Activated T-helper 17 cell treated with anti-CD3 and anti-CD28 coated beads, Interleukin-2, amount 50 U/mL, for 72 hours (primary cell): ENCODE data around the gene FTO. TPM values are rescaled to one million over a fixed set of nuclear protein-coding genes. Genes with fewer than 3 reads are reported as not detected.

ENCODE experiments used
- ATAC-seq: fragments of 150-1000 bp; cut with Tn5 transposase; replicated peaks from 2 replicates; pipeline ENCODE4 v1.10.0; 2021; ENCODE audit warnings: mild to moderate bottlenecking, moderate library complexity
- H3K27ac Mint-ChIP-seq: one replicate; pipeline ENCODE4 v1.8.0; 2022; ENCODE audit warnings: mixed read lengths
- H3K27me3 Mint-ChIP-seq: one replicate; pipeline ENCODE4 v1.8.0; 2022; ENCODE audit warnings: mixed read lengths
- H3K36me3 Mint-ChIP-seq: one replicate; pipeline ENCODE4 v1.8.0; 2022; ENCODE audit warnings: low read depth, mild to moderate bottlenecking, mixed read lengths
- H3K4me1 Mint-ChIP-seq: one replicate; pipeline ENCODE4 v1.8.0; 2022; ENCODE audit warnings: mixed read lengths
- H3K4me3 Mint-ChIP-seq: one replicate; pipeline ENCODE4 v1.8.0; 2022; ENCODE audit warnings: mild to moderate bottlenecking, mixed read lengths
- H3K9me3 Mint-ChIP-seq: one replicate; pipeline ENCODE4 v1.8.0; 2022; ENCODE audit warnings: mixed read lengths
- total RNA-seq, 2 donors: library from RNA; stranded (reverse); gene quantifications; one replicate each; pipeline ENCODE4 v1.2.3, GENCODE V29; 2022

The FTO gene
- total RNA-seq, 2 donors from 2014 or later: 50.0 to 54.1 TPM

- no peak for ATAC-seq
- no peaks in the 10 kb centered on the region for H3K9me3 Mint-ChIP-seq
- no peaks in the 10 kb centered on the region for H3K27me3 Mint-ChIP-seq
- H3K4me1 Mint-ChIP-seq: no peaks in the 10 kb centered on the region
- no peak overlapping the region for H3K27ac Mint-ChIP-seq
- no peak overlapping the region for H3K4me3 Mint-ChIP-seq
- H3K36me3 Mint-ChIP-seq: no peaks in the 10 kb centered on the region
Measured at GRCh38 chr16:53924331-53925106, 220.6 kb downstream of the FTO start.

DNA sequence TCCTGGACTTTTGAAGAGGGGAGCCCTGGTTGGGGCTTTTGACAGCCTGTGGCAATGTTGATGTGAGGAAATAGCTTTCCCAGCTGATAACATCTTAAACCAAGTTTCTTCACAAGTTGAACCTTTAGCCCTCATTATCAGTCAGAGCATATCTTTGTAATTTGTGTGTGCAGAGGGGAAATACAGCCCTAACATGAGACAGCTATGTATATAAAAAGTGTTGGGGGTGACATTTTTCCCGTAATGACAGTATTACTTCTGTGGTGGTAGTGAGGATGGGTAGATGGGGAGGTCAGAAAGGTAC is 221.1 kb downstream of the FTO start:
- no peaks in the 10 kb centered on the region for H3K27me3 Mint-ChIP-seq
- no peaks in the 10 kb centered on the region for H3K36me3 Mint-ChIP-seq
- no peaks in the 10 kb centered on the region for H3K9me3 Mint-ChIP-seq
- H3K27ac Mint-ChIP-seq: no peak overlapping the region
- no peak for ATAC-seq
- H3K4me3 Mint-ChIP-seq: no peak overlapping the region
- no peaks in the 10 kb centered on the region for H3K4me1 Mint-ChIP-seq

- H3K9me3 Mint-ChIP-seq: no peaks in the 10 kb centered on the region
- no peak overlapping the region for H3K4me3 Mint-ChIP-seq
- ATAC-seq: no peak
- H3K27me3 Mint-ChIP-seq: no peaks in the 10 kb centered on the region
- no peak overlapping the region for H3K27ac Mint-ChIP-seq
- no peaks in the 10 kb centered on the region for H3K36me3 Mint-ChIP-seq
- H3K4me1 Mint-ChIP-seq: no peaks in the 10 kb centered on the region
Measured at GRCh38 chr16:53925526-53925925, 221.6 kb downstream of the FTO start.

DNA sequence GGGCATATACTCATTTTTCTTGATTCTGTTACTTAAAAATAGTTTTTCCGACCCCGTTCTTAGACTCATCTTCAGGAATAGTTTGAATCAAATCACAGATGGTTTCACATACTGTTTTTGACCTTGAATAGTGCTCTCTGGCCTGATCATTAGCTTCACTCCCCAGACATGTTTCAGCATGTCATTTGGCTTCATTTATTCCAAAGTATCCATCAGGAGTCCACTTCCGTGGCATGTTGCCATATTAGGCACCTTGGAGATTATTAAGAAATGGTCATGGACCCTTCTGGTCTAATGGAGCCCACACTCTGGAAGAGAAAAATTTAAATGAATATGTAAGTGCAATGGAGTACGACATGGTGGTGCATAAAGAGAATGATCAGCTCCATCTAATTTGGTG is 222.3 kb downstream of the FTO start:
- no peaks in the 10 kb centered on the region for H3K36me3 Mint-ChIP-seq
- no peak for ATAC-seq
- no peak overlapping the region for H3K4me3 Mint-ChIP-seq
- no peaks in the 10 kb centered on the region for H3K27me3 Mint-ChIP-seq
- H3K4me1 Mint-ChIP-seq: no peaks in the 10 kb centered on the region
- no peaks in the 10 kb centered on the region for H3K9me3 Mint-ChIP-seq
- no peak overlapping the region for H3K27ac Mint-ChIP-seq

DNA sequence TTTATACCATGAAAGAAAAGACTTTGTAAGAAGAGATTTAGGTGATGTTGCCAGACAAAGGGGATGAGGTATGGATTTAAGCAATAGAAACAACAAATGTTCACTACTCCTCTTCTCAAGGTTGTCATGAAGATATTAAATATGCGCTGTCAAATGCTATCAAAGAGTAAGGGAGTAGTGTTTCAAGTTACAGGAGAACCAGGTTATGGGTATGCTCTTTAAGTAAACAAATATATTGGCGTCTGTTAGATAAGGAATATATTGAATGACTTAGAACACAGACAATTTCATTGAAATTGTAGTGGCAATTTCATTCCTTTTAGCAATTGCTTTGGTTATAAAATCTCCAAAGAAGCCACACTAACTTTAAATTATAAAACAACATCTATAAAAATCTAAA is 229.0 kb downstream of the FTO start:
- Mint-ChIP-seq H3K27ac (no peak overlapping the region), H3K36me3 (peaks cover 42% of the 10 kb centered on the region), H3K27me3 (no peaks in the 10 kb centered on the region), H3K4me3 (no peak overlapping the region), H3K9me3 (no peaks in the 10 kb centered on the region), H3K4me1 (no peaks in the 10 kb centered on the region)
- ATAC-seq: no peak

DNA sequence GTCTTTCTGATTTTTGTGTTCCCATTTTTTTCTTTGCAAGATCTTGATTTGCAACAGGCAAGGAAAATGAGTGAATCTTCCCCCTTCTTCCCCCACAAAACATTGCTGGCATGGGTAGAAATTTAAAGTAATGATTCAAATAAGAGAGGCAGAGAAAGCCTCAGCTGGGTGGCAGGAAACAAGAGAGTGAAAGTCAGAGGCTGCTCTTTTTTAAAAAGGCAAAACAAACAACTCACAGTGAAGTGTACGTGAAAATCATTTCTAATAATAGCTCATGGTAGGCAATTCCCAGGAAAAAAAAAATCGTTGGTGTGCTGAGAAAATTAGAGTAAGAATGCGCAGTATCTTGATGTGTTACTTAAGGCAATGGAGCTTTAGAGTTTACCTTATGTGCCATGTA is 229.5 kb downstream of the FTO start:
- no peak overlapping the region for H3K27ac Mint-ChIP-seq
- H3K4me1 Mint-ChIP-seq: no peaks in the 10 kb centered on the region
- H3K27me3 Mint-ChIP-seq: no peaks in the 10 kb centered on the region
- no peak overlapping the region for H3K4me3 Mint-ChIP-seq
- peaks cover 45% of the 10 kb centered on the region for H3K36me3 Mint-ChIP-seq
- ATAC-seq: no peak
- H3K9me3 Mint-ChIP-seq: no peaks in the 10 kb centered on the region

DNA sequence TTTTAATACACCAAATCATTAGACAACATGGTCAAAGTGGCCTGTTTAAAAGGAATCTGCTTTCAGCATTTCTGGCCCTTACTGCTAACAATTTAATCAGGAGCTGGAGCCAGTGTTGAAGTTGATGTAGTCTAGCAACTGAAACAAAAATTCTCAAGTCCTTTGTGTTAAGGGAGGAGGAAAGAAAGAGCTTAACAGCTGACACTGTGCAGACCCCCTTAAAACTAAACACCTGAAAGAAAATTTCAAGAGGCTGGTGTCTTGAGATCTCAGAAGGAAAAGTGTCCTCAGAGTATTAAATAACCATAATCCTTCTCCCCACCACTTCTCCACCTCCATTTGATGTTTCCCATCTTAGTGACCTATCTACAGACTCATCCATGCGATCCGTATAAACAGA is 232.1 kb downstream of the FTO start:
- H3K27me3 Mint-ChIP-seq: no peaks in the 10 kb centered on the region
- H3K27ac Mint-ChIP-seq: no peak overlapping the region
- H3K4me3 Mint-ChIP-seq: no peak overlapping the region
- H3K36me3 Mint-ChIP-seq: peaks cover 55% of the 10 kb centered on the region
- ATAC-seq: no peak
- H3K9me3 Mint-ChIP-seq: no peaks in the 10 kb centered on the region
- no peaks in the 10 kb centered on the region for H3K4me1 Mint-ChIP-seq

DNA sequence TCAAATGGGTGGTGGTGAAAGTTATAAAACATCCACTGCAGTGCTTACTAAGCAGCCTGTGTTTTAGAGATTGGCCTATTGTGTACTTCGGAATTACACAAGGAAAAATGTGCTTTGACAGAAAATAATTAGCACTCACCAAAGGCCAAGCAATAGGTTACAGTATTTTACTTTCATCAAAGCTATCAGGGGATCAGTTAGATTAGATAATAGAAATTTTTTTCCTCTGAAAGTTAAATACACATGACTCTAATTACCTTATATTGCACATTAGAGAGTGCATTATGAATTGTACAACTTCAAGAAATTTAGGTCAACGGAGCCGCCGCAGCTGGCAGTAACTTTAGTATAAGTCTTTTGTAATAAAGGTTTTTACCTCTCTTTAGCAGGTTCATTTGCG is 232.6 kb downstream of the FTO start:
- H3K27me3 Mint-ChIP-seq: no peaks in the 10 kb centered on the region
- H3K36me3 Mint-ChIP-seq: peaks cover 55% of the 10 kb centered on the region
- H3K9me3 Mint-ChIP-seq: no peaks in the 10 kb centered on the region
- no peaks in the 10 kb centered on the region for H3K4me1 Mint-ChIP-seq
- no peak overlapping the region for H3K4me3 Mint-ChIP-seq
- no peak overlapping the region for H3K27ac Mint-ChIP-seq
- no peak for ATAC-seq

- Mint-ChIP-seq H3K36me3 (peaks cover 61% of the 10 kb centered on the region), H3K9me3 (no peaks in the 10 kb centered on the region), H3K27me3 (no peaks in the 10 kb centered on the region), H3K4me3 (no peak overlapping the region), H3K27ac (no peak overlapping the region), H3K4me1 (no peaks in the 10 kb centered on the region)
- no peak for ATAC-seq
Measured at GRCh38 chr16:53937161-53937880, 233.4 kb downstream of the FTO start.

GRCh38 chr16:53944025-53944424 is 240.1 kb downstream of the FTO start:
- ATAC-seq: no peak
- Mint-ChIP-seq H3K27ac (no peak overlapping the region), H3K4me1 (peaks cover 11% of the 10 kb centered on the region), H3K4me3 (no peak overlapping the region), H3K27me3 (no peaks in the 10 kb centered on the region), H3K36me3 (peaks cover 13% of the 10 kb centered on the region), H3K9me3 (no peaks in the 10 kb centered on the region)

DNA sequence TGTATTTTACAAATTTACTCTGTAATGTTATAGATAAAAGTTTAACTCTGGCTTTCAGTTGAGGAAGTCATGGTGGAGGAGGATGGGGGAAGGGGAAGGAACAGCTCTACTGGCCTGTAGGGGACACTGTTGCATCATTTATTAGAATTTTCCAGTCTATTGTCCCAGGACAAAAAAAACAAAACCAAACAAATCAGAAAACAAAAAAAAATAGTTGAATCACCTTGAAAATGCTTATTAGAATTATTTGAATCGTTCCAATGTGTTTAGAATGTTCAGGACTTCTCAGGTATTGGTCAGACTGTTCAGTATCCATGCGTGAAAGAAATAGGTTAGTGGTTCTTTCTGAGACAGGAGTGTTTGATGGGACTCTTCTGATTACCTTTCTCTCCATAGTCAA is 242.0 kb downstream of the FTO start:
- Mint-ChIP-seq H3K36me3 (peaks cover 6% of the 10 kb centered on the region), H3K27me3 (no peaks in the 10 kb centered on the region), H3K9me3 (no peaks in the 10 kb centered on the region), H3K4me3 (no peak overlapping the region), H3K4me1 (peaks cover 11% of the 10 kb centered on the region), H3K27ac (no peak overlapping the region)
- no peak for ATAC-seq

DNA sequence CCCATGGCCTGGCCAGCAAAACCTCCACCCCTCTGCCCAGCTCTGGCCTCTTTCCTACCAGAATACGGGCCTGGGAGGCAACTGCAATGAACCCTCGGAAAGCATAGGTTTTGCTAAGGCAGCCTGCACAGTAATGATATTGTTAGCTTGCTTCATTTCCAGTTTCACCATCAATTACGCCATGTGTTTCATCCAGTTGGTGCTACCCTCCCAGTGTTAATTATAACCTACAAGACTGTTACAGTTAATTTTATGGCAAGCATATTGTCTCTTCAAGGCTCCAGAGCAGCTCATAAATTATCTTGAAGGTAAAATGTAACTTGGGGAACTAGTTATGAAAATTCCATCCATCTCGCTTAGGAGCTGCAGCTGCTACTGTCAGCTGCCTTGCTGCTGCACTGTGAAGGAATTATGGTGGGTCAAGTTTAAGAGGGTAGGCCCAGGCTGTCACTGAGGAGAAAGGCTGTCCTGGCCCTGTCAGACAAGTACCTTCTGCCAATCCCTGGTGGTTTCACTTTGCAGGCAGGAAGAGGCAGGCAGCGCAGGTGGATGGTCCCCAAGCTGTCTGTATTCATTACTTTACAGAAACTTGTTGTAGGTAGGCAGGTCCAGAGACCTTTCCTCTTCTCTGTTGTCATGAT is 242.9 kb downstream of the FTO start:
- no peak overlapping the region for H3K4me3 Mint-ChIP-seq
- H3K27me3 Mint-ChIP-seq: no peaks in the 10 kb centered on the region
- peaks cover 13% of the 10 kb centered on the region for H3K4me1 Mint-ChIP-seq
- no peaks in the 10 kb centered on the region for H3K9me3 Mint-ChIP-seq
- no peak for ATAC-seq
- H3K36me3 Mint-ChIP-seq: peaks cover 4% of the 10 kb centered on the region
- no peak overlapping the region for H3K27ac Mint-ChIP-seq

DNA sequence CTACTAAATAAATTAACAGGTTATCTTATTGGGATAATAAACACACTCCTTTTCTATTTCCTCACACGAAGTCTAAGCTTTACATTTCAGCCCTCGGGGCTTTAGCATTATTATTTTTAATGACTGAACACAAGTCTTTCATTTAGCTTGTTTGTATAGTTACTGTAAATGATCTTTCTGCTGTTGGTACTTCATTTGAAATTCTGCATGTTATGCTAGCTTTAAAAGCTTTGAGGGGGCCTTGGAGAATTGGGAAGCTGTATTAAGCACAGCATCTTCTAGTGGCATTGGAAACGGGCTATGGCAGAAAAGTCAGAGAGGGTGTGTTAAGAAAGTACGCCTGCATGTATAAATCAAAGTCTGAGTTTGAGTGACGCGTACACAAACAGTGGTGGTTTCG is 243.7 kb downstream of the FTO start:
- no peaks in the 10 kb centered on the region for H3K9me3 Mint-ChIP-seq

GRCh38 chr16:53948326-53948725 is 244.4 kb downstream of the FTO start:
- Mint-ChIP-seq H3K36me3 (no peaks in the 10 kb centered on the region), H3K4me1 (peaks cover 27% of the 10 kb centered on the region)
- no peak for ATAC-seq

More for the DNA sequence above, 243.7 kb downstream of the FTO start:
- H3K4me1 Mint-ChIP-seq: peaks cover 21% of the 10 kb centered on the region
- no peaks in the 10 kb centered on the region for H3K27me3 Mint-ChIP-seq
- ATAC-seq: no peak
- H3K4me3 Mint-ChIP-seq: no peak overlapping the region
- H3K36me3 Mint-ChIP-seq: no peaks in the 10 kb centered on the region
- peak overlapping the region; percentile 10 for H3K27ac Mint-ChIP-seq

More at GRCh38 chr16:53948326-53948725, 244.4 kb downstream of the FTO start:
- H3K27ac Mint-ChIP-seq: peak overlapping the region; percentile 10
- H3K27me3 Mint-ChIP-seq: no peaks in the 10 kb centered on the region
- no peaks in the 10 kb centered on the region for H3K9me3 Mint-ChIP-seq
- no peak overlapping the region for H3K4me3 Mint-ChIP-seq
